PC-3 (cell line): Measurements from ENCODE around the gene CYP4F8.

Source experiments
- CTCF ChIP-seq: fragments of 300-600 bp; sonication (generic); conservative IDR thresholded peaks from 2 replicates; pipeline ENCODE4 v1.5.1; 2017; ENCODE audit warnings: antibody characterized with exemption, low read depth, mild to moderate bottlenecking, low read length
- EZH2 ChIP-seq: fragments of 300-600 bp; sonication (generic); IDR thresholded peaks from one replicate; pipeline ENCODE4 v1.6.1; 2017; ENCODE audit warnings: antibody characterized with exemption, mild to moderate bottlenecking, low read length; ENCODE audit not compliant: unreplicated experiment

GRCh38 chr19:15673176-15673654 lies 58.2 kb downstream of the CYP4F8 start:
- no peak for TF ChIP-seq CTCF
- no peak for TF ChIP-seq EZH2
